Left ventricle myocardium inferior (tissue), 1 donor: Measurements from ENCODE around the gene FAM107B. TPM values are rescaled to one million over a fixed set of nuclear protein-coding genes. Genes with fewer than 3 reads are reported as not detected.

Experiments
- DNase-seq: peaks from one replicate; pipeline ENCODE4 v3.0.0-alpha.2; 2020
- H3K27ac ChIP-seq: fragments of 200-600 bp; replicated peaks from 2 replicates; pipeline ENCODE4 v1.8.0; 2021
- H3K27me3 ChIP-seq: fragments of 200-600 bp; 2 replicates; pipeline ENCODE4 v1.8.0; 2021; ENCODE audit warnings: low read depth
- H3K36me3 ChIP-seq: fragments of 200-600 bp; 2 replicates; pipeline ENCODE4 v1.8.0; 2021
- H3K4me1 ChIP-seq: fragments of 200-600 bp; 2 replicates; pipeline ENCODE4 v1.8.0; 2021
- H3K4me3 ChIP-seq: fragments of 200-600 bp; 2 replicates; pipeline ENCODE4 v1.8.0; 2021; ENCODE audit warnings: mild to moderate bottlenecking, moderate library complexity
- H3K9me3 ChIP-seq: fragments of 200-600 bp; replicated peaks from 2 replicates; pipeline ENCODE4 v1.8.0; 2021
- CTCF ChIP-seq: fragments of 200-600 bp; IDR thresholded peaks from 2 replicates; pipeline ENCODE4 v1.8.0; 2021; ENCODE audit warnings: antibody characterized with exemption, mild to moderate bottlenecking, borderline replicate concordance
- intact Hi-C: fragments of 100-400 bp; cut with micrococcal nuclease; formaldehyde crosslinking; loops from one replicate; pipeline ENCODE4 v1.11.0; 2022
- total RNA-seq: library from RNA; stranded (reverse); fragmentation: NEBNext Ultra II Directional; extraction: Animal tissue kit (Norgen Biotek cat#: 25700); gene quantifications from one replicate; pipeline ENCODE4 v1.2.1, GENCODE V29; 2021
- donor health status: DM: no; HTN: yes; CAD: no; lungs with severe emphysema.

Gene FAM107B
- total RNA-seq, 1 donor from 2014 or later: 4.7 TPM

- Histone ChIP-seq H3K4me3 (no peak overlapping the region), H3K27ac (no peak overlapping the region), H3K9me3 (no peaks in the 10 kb centered on the region), H3K4me1 (peaks cover 10% of the 10 kb centered on the region), H3K36me3 (no peaks in the 10 kb centered on the region), H3K27me3 (no peaks in the 10 kb centered on the region)
- intact Hi-C loops: no loop called here
- no peak for DNase-seq
- TF ChIP-seq CTCF: no peak
Observed at GRCh38 chr10:14775656-14776055, 959 bp upstream of the FAM107B start.

GRCh38 chr10:14774214-14774580 is 500 bp downstream of the FAM107B start:
- Histone ChIP-seq H3K4me3 (no peak overlapping the region), H3K36me3 (no peaks in the 10 kb centered on the region), H3K4me1 (peaks cover 10% of the 10 kb centered on the region), H3K27ac (no peak overlapping the region), H3K27me3 (no peaks in the 10 kb centered on the region), H3K9me3 (no peaks in the 10 kb centered on the region)
- TF ChIP-seq CTCF: no peak
- DNase-seq: no peak
- intact Hi-C loops: no loop called here

GRCh38 chr10:14773551-14774213 is 1.0 kb downstream of the FAM107B start:
- H3K27me3 ChIP-seq: no peaks in the 10 kb centered on the region
- no peak overlapping the region for H3K27ac ChIP-seq
- peaks cover 6% of the 10 kb centered on the region for H3K4me1 ChIP-seq
- H3K9me3 ChIP-seq: no peaks in the 10 kb centered on the region
- no peaks in the 10 kb centered on the region for H3K36me3 ChIP-seq
- intact Hi-C loops: no loop called here
- no peak overlapping the region for H3K4me3 ChIP-seq
- TF ChIP-seq CTCF: no peak
- no peak for DNase-seq

- Histone ChIP-seq H3K27ac (no peak overlapping the region), H3K4me1 (no peaks in the 10 kb centered on the region), H3K4me3 (no peak overlapping the region), H3K36me3 (no peaks in the 10 kb centered on the region), H3K27me3 (no peaks in the 10 kb centered on the region), H3K9me3 (no peaks in the 10 kb centered on the region)
- TF ChIP-seq CTCF: no peak
- no peak for DNase-seq
- intact Hi-C loops: no loop called here
Observed at GRCh38 chr10:14772399-14772798, 2.3 kb downstream of the FAM107B start.

DNA sequence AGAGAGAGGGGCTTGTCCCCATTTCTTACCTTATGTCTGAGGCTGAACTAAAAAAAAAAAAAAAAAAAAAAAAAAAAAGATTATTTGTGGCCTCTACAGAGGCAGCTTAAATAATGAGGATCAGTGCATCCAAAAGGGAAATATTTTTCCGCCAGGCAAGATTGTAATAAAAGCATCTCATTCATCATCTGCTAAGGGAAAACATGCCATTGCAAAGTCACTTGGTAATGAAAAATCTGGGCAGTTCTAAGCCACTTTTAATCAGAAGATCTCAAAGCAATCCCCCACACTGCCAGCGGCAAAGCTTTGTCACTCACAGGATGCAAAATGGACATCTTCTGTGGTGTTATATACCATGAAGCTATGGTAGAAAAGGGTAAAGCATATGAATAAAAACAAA is 3.8 kb downstream of the FAM107B start:
- TF ChIP-seq CTCF: no peak
- Histone ChIP-seq H3K27ac (no peak overlapping the region), H3K36me3 (no peaks in the 10 kb centered on the region), H3K9me3 (no peaks in the 10 kb centered on the region), H3K4me3 (no peak overlapping the region), H3K4me1 (no peaks in the 10 kb centered on the region), H3K27me3 (no peaks in the 10 kb centered on the region)
- intact Hi-C loops: no loop called here
- DNase-seq: no peak
